GM20000 (cell line): ENCODE results near the gene MPDU1.
"Not testable (repeated sequence)": the region's sequence is repeated elsewhere in the genome, so short reads cannot be mapped to it uniquely, and the experiment has no call there.

Experiments used
- DNase-seq: peaks from one replicate; pipeline ENCODE4 v3.0.0; 2012; ENCODE audit warnings: low spot score
- TF ChIP-seq, protein P1 (sequence below): IDR thresholded peaks from 2 replicates; pipeline ENCODE4 v1.5.1; 2012; ENCODE audit warnings: mild to moderate bottlenecking, control low read depth; ENCODE audit errors: extremely low read depth, missing control alignments

Gene MPDU1

DNA sequence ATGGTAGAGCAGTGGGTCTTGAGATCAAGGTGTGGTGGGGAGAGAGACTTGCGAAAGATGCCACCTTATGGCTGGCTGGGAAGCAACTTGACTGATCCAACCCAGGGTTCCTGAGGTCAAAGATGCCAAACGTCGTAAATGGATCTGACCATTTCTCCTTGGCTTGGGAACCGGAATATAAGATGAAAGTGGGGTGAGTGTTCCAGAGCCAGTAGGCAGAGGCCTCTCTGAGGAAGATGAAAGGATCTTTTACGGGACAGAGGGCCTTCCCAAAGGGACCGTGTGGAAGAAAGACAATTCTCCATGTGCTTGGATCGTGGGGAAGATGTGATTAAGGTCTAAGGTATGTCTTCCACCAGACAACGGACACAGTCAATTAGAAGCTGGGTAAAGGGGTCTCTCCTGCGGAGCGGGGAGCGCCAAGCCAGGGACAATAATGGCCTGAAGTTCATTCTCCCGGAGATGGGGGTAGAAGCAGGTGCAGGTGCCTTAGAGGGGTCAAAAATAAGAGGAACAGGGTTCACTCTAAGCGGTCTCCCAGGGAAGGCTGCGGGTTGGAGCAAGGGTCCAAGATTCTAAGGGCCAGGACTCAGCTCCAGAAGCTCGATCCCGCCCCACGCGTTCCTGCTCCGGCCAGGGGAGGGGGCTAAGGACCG, 30.2 kb downstream of the MPDU1 start:
- TF ChIP-seq, protein P1, sequence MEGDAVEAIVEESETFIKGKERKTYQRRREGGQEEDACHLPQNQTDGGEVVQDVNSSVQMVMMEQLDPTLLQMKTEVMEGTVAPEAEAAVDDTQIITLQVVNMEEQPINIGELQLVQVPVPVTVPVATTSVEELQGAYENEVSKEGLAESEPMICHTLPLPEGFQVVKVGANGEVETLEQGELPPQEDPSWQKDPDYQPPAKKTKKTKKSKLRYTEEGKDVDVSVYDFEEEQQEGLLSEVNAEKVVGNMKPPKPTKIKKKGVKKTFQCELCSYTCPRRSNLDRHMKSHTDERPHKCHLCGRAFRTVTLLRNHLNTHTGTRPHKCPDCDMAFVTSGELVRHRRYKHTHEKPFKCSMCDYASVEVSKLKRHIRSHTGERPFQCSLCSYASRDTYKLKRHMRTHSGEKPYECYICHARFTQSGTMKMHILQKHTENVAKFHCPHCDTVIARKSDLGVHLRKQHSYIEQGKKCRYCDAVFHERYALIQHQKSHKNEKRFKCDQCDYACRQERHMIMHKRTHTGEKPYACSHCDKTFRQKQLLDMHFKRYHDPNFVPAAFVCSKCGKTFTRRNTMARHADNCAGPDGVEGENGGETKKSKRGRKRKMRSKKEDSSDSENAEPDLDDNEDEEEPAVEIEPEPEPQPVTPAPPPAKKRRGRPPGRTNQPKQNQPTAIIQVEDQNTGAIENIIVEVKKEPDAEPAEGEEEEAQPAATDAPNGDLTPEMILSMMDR = no peak
- DNase-seq = no peak

DNA sequence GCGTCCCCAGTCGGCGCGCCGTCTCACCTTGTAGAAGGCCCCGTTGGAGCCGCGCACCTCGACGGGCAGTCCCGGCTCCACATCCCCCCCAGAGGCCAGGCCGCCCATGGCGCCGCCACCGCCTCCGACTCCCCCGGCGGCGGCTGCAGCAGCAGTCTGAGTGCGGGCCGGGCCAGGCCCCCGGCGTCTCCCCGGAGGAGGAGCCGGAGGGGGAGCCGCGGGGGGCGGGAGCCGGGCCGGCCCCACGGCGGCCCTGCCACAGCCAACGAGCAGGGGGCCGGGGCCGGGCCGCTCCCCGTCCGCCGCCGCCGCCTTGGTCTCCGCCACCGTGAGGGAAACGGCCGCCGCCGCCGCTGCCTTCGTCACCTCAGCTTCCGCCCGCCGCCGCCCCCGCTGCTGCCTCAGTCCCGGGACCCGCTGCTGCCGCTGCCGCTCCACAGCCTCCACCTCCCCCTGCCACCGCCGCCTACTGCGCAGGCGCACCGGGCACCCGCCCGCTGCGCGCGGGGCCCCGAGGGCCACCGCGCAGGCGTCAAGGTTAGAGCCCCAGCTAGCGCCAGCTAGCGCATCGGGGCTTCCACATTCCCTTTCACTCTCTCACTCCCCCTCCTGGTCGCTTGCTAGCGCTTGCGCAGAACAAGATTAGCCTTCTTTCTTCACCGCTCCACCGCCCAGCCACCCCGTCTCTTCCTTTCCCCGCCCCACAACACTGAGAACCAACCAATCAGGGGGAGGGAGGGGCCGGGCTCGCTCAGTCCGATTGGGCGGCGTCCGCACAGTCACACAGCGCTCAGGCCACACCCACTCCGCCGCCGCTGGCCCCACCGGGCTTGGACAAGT, 31.0 kb downstream of the MPDU1 start, which contains the start of gene FXR2:
Gene FXR2 (minus strand): TSS at position 473 of the 840 bp plus-strand sequence. CDS start 365 bp downstream, at position 108.
- TF ChIP-seq, protein P1 = peak; percentile 50
- DNase-seq = peak; percentile 100

DNA sequence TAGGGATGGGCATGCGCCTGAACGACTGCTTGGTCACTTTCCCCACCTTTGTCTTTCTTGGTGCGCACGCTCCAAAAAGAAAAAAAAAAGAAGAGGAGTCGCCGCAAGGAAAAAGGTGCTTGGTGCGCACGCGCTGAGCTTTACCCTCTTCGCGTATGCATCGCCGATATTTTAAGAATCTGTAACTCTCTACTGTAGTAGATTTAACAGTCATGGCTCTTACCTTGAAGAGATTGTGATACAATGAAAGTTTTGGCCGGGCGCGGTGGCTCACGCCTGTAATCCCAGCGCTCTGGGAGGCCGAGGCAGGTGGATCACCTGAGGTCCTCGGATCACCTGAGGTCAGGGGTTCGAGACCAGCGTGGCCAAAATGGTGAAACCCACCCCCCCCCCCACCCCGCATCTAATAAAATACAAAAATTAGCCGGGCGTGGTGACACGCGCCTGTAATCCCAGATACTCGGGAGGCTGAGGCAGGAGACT, 31.7 kb downstream of the MPDU1 start:
- DNase-seq = no peak
- TF ChIP-seq, protein P1 = no peak

DNA sequence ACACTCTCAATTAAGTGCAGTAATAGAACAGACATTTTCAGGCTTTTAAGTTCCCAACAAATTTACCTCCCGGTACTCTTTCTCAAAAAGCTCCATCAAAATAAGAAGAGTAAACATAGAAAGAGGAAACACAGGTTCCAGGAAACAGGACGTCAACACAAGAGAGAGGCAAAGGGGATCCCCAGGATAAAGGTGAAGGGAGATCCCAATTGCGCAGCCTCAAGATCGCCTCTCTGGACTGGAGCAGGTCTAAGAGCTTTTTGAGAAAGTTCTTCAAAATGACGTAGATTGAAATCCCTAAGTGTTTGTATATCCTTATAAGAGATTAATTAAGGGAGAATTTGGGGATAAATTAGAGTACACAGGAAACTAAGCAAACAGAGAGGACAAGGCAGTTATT, 35.0 kb downstream of the MPDU1 start:
- DNase-seq = no peak
- TF ChIP-seq, protein P1 = no peak

DNA sequence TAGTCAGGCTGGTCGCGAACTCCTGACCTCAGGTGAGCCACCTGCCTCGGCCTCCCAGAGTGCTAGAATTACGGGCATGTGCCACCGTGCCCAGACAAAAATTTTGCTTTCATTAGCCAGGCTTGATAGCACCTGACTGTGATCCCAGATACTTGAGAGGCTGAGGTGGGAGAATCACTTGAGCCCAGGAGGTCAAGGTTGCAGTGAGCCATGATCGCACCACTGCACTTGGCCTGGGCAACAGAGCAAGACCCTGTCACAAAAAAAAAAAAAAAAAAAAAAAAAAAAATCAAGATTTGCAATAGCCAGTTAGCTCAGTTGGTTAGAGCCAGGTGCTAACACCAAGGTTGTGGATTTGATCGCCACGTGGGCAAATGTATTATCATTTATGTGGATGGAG, 37.2 kb downstream of the MPDU1 start:
- DNase-seq = no peak
- TF ChIP-seq, protein P1 = no peak

DNA sequence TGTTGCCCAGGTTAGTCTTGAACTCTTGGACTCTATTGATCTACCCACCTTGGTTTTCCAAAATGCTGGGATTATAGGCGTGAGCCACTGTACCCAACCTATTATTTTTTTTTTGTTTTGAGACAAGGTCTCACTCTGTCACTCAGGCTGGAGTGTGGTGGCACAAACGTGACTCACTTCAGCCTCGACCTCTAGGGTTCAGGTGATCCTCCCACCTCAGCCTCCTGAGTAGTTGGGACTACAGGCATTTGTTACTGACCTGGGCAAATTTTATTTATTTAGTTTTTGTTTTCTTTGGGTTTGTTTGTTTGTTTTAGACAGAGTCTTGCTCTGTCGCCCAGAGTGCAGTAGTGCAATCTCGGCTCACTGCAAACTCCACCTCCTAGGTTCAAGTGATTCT, 40.0 kb downstream of the MPDU1 start:
- DNase-seq = no peak
- TF ChIP-seq, protein P1 = no peak

DNA sequence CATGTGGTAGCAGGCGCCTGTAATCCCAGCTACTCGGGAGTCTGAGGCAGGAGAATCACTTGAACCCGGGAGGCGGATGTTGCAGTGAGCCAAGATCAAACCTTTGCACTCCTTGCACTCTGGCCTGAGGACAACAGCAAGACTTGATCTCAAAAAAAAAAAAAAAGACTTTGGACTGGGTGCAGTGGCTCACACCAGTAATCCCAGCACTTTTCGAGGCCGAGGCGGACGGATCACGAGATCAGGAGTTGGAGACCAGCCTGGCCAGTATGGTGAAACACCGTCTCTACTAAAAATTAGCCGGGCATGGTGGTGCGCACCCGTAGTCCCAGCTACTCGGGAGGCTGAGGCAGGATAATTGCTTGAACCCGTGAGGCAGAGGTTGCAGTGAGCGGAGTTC, 42.1 kb downstream of the MPDU1 start:
- not testable (repeated sequence) for DNase-seq
